Embryonic facial prominence (tissue), 1 donor: ENCODE data around the gene CHRDL1.
"Not testable (repeated sequence)": the region's sequence is repeated elsewhere in the genome, so short reads cannot be mapped to it uniquely, and the experiment has no call there.

ENCODE experiments used
- DNase-seq: peaks from one replicate; pipeline ENCODE4 v3.0.0-alpha.2; 2016; ENCODE audit errors: extremely low spot score

The CHRDL1 gene, protein sequence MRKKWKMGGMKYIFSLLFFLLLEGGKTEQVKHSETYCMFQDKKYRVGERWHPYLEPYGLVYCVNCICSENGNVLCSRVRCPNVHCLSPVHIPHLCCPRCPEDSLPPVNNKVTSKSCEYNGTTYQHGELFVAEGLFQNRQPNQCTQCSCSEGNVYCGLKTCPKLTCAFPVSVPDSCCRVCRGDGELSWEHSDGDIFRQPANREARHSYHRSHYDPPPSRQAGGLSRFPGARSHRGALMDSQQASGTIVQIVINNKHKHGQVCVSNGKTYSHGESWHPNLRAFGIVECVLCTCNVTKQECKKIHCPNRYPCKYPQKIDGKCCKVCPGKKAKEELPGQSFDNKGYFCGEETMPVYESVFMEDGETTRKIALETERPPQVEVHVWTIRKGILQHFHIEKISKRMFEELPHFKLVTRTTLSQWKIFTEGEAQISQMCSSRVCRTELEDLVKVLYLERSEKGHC

GRCh38 chrX:110795645-110796406, at the start of gene CHRDL1:
Gene CHRDL1, minus strand, starts transcription at chrX:110795817. Its CDS starts 3,636 bp downstream, at chrX:110792181.
- DNase-seq = no peak

- DNase-seq = no peak
These were observed 41.4 kb upstream of the CHRDL1 start for GRCh38 chrX:110836982-110837381.

GRCh38 chrX:110836451-110836850, 40.8 kb upstream of the CHRDL1 start:
- DNase-seq = no peak

DNA sequence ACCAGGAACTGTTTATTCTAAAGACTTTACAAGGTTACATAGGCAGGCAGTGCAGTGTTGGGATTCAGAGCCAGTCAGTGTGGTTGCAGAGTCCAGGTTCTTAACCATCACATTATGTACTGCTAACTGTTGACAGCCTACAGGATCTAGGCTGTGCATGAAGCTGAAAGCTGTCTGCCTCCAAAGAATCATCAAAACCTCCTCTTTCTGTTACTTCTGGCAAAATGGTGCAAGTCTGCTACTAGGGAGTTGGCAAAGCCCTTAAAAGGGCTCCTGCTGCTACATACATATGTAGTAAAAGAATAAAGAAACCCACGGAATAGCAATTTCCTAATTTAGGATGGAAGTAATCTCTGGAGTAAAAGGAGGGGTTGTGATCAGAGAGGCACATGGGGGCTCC, 40.4 kb upstream of the CHRDL1 start:
- no peak for DNase-seq

GRCh38 chrX:110825972-110826371, 30.4 kb upstream of the CHRDL1 start:
- no peak for DNase-seq

DNA sequence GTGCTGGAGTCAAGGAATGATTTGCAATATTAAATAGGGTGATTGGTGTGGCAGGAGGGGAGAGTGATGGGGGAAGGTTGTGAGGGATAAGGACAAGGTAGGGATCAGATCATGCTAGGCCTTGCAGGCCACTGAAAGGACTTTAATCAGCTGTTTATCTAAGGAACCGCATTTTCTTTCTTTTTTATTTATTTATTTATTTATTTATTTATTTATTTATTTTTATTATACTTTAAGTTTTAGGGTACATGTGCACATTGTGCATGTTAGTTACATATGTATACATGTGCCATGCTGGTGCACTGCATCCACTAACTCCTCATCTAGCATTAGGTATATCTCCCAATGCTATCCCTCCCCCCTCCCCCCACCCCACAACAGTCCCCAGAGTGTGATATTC, 20.9 kb upstream of the CHRDL1 start:
- DNase-seq = not testable (repeated sequence)

DNA sequence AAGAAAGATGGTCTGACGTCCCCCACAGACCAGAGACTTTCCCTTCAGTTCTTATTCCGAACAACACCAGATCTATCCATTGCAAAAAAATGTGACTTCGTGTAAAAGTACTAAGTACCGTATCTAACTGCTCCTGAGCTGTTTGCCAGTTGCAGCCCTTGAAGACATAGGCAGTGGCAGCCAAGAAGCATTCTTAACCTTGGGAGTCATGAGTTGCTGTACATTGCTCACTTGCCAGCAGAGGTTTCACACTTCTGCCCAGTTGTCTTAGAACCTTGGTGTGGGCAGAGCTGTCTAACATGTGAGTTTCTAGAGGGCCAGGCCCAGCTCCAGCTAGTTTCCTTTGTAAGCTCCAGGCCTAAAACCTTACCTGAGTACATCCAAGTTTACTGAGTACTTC, 10.5 kb upstream of the CHRDL1 start:
- no peak for DNase-seq

DNA sequence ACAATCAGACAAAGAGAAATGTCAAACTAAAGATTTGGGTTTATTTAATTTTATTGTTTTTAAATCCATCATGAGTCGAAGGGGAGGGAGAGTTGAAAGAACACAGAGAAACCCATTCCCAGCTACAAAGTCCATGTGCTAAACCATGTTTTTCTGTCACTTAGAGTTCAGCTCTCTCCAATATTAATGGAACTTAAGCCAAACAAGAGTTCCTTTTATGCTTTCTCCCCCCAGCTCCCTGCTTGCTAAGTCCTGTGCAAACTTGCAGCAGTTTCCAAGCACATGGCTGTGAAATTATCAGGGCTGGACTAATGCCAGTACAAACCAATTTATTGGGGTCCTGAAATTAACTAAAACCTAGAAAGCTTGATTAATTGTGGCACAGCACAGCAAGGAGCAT, 9.7 kb upstream of the CHRDL1 start:
- DNase-seq = no peak

DNA sequence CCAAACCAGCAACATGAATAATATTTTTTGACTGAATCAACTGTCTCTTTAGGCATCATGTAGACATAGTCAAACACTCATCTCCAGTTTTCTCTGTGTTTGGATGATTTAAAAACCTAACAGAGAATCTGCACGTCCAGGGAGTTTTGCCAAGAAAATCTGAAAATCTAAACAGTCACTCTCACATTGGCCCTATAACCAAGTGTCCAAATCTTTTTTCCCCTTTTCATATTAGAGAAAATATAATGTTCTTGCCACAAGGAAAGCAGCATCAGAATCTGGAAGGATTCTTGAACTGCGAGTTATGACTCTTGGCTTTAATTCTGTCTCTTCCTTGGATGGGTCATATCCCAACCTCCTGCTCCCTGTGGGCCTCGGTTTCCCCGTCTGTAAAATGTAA, 8.8 kb upstream of the CHRDL1 start:
- no peak for DNase-seq

DNA sequence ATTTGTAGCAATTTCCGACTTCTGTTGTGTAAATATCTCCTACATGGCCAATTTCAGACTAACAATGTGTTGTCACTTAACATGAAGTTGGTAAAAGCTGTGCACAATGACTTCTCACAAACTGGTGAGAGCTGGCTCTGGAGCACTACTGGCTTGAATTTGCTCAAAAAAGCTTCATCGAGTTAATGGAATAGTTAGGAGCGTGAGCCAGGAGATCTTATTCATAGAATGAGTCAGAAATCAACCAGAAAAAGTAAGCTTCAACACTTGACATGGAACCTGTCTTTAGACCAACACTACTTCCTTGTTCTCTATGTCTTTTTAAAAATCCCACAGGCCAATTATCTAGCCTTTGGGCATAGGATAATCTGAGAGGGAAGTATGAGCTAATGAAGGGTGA, 7.9 kb upstream of the CHRDL1 start:
- DNase-seq = no peak

DNA sequence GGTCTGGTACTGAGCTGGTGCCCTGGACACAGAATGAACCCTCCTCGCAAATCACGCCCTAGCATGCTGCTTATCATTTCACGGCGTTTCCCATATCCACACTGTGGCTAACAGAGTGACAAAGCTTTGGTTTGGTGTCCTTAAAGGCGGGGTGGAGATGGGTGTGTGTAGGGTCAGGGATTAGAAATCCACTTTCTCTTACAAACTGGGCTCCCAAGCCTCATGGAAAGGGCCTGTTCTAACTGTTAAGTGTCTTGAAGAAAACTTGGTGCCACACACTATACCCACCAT, 735 bp upstream of the CHRDL1 start:
- DNase-seq = no peak

- DNase-seq = no peak
These were observed 1.0 kb downstream of the CHRDL1 start for GRCh38 chrX:110794601-110795000.

DNA sequence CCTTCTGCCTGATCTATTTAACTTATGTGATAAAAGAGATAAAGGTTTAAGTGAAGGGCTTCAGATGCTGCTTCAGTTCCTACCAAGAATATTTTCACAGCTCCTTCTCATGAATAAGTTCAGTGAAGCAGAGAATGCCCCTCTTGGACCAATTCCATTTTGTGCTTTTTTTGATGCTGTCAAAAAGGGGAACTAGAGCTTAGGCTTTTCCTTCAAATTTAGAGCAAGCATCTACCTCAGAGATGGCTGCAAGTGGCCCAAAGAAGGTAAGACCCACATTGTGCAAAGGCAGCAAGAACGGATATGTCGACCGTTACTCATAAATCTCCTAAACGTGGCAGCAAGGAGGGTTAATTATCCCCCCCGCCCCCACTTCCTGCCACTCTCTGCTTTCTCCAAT, 4.5 kb downstream of the CHRDL1 start:
- DNase-seq = no peak

- no peak for DNase-seq
These were observed 9.1 kb downstream of the CHRDL1 start for GRCh38 chrX:110786486-110786885.

- DNase-seq = no peak
These were observed 35.8 kb downstream of the CHRDL1 start for GRCh38 chrX:110759785-110760184.

DNA sequence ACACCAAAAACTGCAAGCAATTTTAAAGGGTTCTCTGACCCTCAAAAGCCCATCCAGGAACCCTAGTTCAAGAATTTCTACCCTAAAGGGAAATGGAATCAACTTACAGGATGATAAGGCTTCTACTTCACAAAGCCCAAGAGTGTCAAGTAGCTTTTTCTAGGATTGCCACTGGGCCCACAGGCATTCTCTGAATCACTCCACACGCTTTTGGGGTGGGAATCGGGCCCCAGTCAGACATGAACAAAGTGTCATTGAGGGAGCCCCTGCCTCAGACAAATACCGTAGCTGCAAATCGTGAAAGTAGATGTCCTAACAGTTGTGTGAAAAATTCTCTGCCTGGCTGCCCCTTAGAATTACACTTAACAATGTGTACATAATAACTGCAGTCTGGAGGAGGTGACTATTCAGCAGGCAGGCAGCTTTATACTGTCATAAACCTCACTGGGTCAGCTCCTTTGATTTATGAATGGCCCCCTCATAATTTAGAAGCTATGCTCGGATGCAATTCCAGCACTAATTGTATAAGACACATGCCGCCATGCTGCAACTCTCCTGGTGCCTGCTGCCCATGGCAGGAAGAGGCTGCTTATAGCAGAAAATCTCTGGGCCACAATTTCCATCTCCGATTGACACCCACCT, 36.7 kb downstream of the CHRDL1 start:
- no peak for DNase-seq

DNA sequence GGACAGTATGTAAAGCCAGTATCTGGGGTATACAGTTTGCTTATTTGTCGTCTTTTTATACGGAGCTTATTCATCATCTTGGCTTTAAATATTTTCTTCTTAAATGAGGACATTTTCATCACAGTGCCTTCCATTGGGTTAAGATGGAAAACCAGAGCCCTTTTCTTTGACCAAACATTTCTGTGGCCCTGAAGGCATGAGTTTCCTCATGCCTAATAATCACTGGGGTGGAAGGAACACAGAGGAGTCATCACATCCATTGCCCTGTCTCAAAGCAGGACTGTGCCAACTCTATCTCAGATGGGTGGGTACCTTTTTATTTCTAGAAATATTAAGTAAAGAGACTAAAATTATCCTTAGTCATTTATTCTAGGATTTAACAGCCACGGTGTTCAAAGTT, 40.0 kb downstream of the CHRDL1 start:
- no peak for DNase-seq

- no peak for DNase-seq
These were observed 40.6 kb downstream of the CHRDL1 start for GRCh38 chrX:110755061-110755460.

DNA sequence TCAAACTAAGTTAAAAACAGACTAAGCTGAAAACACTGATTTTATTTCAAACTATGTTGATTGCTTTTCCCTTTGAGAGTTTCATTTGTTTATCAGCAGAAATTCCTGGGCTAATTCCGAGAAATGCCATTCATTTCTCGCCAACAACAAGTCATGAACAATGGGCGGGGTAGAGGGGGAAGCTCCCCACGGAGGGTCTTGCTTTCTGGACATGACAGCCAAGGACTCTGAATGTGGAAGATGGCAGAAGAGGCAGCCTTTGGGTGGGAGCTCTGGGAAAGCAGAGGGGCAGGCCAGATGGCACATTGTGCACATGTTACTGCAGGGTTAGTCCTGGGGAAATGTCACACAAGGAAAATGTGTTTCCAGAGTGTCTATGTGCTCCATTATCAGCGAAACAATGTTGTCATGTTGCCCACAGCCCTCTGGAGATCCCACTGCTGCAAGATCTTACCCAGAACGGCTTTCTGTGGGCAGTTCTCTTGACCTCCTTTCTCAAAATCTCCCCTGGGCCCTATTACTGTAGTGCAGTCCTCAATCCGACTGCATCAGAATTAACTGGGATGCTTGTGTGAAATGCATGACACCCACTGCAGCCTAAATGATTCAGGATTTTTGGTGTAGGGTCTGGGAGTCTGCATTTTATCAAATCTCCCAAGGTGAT, 45.0 kb downstream of the CHRDL1 start:
- no peak for DNase-seq

DNA sequence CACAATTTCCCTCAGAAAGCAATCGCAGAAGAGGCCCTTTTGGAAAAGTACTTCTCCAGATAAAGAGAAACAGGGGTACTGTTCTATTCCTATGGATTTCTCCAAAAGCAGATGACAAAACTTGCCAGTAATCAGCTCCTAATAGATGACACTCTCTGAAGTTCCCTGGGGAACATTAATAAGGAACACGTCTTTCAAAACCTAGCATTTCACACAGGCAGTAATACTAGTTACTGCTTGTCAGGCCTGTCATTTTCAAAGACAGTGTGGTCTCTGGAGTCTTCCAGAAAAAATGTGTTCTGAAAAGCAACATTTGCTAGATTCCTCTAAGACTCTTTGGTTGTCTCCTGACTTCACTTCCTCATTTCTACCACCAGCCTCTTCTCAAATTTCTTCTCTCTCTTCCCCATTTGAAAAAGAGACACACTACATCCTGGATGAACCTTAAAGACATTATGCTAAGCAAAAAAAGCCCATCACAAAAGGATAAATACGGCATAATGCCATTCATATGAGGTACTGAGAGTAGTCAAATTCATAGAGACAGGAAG, 47.3 kb downstream of the CHRDL1 start:
- DNase-seq = no peak

GRCh38 chrX:110746014-110746413, 49.6 kb downstream of the CHRDL1 start:
- no peak for DNase-seq

GRCh38 chrX:110745288-110745687, 50.3 kb downstream of the CHRDL1 start:
- no peak for DNase-seq
